NCI-H446 treated with DMSO at 0.1 percent for 48 hours (cell line): ENCODE data around the gene MLEC.

ENCODE experiments used
- DNase-seq: peaks from one replicate; lab custom pipeline; 2025; lab: John Stamatoyannopoulos, UW

Gene MLEC

GRCh38 chr12:120741476-120742421 is 54.8 kb downstream of the MLEC start:
- no peak for DNase-seq

- DNase-seq: no peak
Measured at GRCh38 chr12:120744922-120745493, 58.1 kb downstream of the MLEC start.

- no peak for DNase-seq
Measured at GRCh38 chr12:120748242-120748641, 61.3 kb downstream of the MLEC start.

DNA sequence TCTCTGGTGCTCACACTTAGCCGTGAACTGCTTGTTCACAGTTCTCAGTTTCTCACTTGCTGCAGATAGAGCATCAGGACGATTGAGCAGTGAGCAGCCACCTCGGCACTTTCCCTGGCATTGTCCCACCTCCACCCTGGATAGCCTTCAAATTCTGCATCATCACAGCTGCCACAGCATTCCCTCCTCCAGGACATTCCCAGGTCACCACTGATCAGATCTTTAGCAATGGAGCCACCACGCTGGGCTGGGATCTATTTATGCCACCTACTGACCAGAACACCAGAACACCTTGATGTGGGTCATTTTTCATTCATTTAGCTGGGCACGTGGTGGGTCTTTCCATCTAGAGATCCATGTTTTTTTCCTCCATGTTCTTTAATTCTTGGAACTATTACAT is 62.3 kb downstream of the MLEC start:
- no peak for DNase-seq

- DNase-seq: no peak
Measured at GRCh38 chr12:120750806-120751205, 63.9 kb downstream of the MLEC start.

DNA sequence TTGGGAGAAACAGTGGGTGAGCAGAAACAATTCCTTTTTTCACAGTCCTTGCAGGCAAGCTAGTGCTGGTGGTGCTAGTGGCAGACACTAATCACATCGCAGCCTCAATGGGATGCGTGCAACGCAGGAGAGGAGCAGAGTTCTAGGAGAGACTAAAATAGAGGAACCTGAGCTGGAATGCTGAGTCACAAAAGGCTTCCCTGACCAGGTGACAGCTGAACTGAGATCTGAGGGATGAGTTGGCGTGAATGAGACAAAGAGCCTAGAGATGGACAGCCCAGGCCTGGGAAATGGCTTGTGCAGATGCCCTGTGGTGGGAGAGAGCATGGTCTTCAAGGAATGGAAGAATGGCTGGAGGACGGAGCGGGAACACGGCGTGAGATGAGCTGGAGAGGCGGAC is 64.4 kb downstream of the MLEC start:
- DNase-seq: no peak
